ENCODE measurements around the gene MNT.

MNT gene

DNA sequence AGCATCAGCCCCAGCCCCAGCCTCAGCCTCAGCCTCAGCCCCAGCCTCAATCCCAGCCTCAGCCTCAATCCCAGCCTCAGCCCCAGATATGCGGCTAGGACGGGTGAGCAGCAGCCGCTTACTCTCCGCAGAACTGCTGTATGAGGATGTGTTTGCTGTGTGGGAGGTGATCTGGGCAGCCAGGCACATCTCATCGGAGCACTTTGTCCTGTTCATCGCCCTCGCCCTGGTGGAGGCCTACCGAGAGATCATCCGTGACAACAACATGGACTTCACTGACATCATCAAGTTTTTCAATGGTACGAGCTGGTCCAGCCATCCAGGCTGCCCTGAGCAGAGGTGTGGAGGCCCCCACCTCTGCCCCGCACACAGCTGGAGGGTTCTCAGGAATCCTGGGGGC, 22.0 kb downstream of the MNT start:
- DNase-seq = no peak

DNA sequence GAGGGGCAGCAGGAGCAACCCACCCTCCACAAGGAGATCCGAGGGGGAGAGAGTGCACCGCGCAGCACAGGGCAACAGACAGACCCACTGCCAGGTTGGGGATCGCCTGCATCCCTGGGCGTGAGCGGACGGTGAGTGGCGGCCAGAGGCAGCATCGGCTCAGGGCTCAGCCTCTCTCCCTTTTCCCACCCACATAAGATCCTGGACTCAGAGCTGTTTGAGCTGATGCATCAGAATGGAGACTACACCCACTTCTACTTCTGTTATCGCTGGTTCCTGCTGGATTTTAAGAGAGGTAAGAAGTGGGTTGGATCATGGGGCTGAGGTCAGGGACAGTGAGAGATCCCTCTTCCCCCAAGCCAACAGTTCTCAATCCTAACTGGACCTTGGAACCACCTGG, 23.2 kb downstream of the MNT start:
- DNase-seq = no peak

DNA sequence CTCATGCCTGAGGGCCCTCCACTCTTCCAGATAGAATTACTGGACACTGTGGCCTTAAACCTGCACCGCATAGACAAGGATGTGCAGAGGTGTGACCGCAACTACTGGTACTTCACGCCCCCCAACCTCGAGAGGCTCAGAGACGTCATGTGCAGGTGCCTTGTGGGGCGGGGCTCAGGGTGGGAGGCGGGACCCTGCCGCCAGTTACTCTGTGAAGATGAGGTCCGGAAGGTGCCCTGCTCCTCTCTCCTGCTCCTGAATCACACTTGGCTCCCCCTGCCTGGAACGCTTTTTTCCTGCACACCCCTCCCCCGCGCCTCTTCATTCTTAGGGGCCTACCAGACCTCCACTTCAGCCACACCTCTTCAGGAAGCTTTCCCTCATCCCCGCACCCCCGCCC, 24.8 kb downstream of the MNT start:
- no peak for DNase-seq

DNA sequence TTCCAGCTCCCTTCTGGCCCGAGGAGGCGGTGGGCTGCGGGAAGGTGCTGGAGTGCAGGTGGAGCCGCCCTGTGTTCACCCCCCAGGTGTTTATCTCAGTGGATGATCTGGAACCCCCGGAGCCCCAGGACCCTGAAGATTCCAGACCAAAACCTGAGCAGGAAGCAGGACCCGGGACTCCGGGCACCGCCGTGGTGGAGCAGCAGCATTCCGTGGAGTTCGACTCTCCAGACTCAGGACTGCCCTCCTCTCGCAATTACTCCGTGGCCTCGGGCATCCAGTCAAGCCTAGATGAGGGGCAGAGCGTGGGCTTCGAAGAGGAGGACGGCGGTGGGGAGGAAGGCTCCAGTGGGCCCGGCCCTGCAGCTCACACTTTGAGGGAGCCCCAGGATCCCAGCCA, 25.5 kb downstream of the MNT start:
- no peak for DNase-seq

DNA sequence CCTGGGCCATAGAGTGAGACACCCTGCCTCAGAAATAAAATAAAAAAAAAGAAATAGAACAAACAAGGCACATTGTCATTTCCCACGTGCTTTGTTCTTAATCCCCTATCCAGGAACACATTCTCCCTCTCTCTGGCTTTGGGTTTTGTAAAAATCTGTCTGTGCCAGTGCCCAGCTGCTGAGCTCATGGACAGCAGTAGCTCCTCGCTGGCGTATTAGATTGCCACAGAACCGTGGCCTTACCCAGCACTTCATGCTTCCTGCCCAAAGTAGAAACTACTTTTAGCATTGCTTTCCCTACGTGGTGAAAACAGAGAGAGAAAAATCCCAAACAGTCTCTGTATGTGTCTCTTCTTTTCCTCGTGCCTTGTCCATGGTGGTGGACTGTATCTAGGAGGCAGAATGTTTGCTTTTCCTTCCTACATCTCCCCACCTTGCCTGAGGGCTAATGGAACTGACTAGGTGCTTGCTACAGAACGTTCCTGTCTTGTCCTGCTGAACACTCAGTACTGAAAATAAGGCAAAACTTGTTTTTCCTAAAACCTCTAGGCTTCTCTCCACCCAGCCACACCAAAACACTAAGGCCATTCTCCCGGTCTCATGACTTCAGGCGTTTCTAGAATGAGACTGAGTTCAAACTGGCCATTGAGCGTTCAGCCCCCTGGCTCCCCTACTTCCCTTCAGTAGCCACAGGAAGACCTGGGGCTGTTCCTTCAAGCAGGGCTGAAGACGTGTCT, 26.1 kb downstream of the MNT start:
- DNase-seq = no peak

- DNase-seq = no peak
Measured at GRCh38 chr17:2373179-2373578, 27.7 kb downstream of the MNT start.

DNA sequence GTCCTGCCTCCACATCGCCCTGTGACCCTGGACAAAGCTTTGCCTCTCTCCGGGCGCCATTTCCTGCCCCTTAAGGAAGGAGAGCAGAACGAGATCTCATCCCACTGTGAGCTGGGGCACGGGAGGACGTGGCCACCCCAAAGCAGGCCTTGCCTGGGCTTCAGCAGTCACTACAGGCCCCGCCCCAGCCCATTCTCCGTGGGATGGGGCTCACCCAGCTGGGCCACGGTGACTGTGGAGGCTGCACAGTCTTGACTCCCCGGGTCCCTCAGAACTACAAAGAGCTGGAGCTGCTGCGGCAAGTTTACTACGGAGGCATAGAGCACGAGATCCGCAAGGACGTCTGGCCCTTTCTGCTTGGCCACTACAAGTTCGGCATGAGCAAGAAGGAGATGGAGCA, 28.2 kb downstream of the MNT start:
- DNase-seq = no peak

- DNase-seq = no peak
Measured at GRCh38 chr17:2372180-2372579, 28.7 kb downstream of the MNT start.

DNA sequence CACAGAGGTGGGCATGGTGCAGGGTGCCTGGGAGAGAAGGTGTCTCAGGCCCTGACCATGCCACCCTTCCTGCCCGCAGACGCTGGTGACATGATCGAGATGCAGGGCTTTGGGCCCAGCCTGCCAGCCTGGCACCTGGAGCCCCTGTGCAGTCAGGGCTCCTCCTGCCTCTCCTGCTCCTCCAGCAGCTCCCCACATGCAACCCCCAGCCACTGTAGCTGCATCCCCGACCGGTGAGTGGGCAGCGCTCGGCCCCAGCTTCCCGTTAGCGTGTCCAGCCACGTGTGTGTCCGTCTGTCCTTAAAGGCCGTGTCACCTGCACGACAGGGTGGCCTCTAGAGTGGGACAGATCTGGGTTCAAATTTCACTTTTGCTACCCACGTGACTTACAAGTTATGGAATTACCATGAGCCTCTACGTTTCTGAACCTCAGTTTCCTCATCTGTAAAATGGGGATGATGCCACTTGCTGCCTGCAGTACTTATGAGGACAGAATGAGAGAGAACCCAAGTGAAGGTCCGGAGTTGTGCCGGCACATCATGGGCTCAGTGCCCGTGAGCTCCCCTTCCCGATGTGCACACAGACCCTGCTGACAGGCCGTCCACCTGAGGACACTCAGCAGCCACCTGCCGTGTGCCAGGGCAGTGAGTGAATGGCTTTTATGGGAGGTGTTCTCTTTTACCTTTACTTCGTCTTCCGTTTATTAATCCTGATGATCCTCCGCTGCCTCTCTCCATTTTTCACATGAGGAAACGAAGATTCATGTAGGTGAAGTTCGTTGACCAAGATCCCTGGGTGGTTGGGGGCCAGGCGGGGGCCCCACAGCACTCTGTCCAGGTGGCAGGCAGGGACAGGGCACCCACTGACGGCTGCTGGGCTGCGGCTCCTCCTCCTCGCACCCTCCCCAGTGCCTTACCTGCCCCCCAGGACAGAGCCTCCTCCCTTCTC, 29.4 kb downstream of the MNT start:
- DNase-seq = no peak

DNA sequence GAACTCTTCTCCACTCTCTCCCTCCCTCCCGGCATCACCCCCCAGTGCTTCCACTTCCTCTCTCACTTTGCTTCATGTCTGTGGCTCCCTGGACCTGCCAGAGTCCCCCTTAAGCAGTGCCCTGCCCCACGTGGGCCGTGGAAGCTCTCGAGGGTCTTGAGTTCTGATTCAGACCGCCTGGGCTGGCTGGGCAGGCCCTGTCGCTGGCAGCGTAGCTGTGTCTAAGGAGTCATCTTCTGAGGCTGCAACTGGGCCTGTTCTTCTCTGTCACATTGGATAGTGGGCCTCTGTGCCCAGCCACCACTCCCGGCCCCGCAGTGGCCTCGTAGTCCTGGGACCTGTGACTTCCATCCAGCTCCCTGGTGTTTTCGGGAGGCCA, 30.7 kb downstream of the MNT start:
- no peak for DNase-seq

- no peak for DNase-seq
Measured at GRCh38 chr17:2369551-2370210, 31.2 kb downstream of the MNT start.

GRCh38 chr17:2369039-2369438, 31.8 kb downstream of the MNT start:
- no peak for DNase-seq

DNA sequence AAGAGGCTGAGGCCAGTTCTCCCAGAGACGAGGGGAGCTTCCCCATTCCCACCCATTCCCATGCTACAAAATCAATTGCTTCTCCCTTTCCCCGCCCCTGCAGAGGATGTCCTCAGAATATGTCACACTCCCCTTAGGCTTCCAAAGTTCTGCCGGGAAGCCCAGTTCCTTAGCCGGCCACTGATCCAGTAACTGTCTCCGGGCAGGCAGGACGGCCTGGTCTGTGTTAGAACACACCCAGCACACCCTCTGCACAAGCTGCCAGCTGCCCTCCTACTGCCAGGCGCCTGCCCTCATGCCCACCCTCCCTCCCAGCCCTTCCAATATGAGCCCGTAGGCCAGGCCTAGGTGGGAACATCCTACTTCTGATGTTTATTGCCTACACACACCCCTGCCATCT, 32.5 kb downstream of the MNT start:
- DNase-seq = no peak

GRCh38 chr17:2366747-2367494, 33.9 kb downstream of the MNT start:
- no peak for DNase-seq

GRCh38 chr17:2365132-2365531, 35.7 kb downstream of the MNT start:
- no peak for DNase-seq

DNA sequence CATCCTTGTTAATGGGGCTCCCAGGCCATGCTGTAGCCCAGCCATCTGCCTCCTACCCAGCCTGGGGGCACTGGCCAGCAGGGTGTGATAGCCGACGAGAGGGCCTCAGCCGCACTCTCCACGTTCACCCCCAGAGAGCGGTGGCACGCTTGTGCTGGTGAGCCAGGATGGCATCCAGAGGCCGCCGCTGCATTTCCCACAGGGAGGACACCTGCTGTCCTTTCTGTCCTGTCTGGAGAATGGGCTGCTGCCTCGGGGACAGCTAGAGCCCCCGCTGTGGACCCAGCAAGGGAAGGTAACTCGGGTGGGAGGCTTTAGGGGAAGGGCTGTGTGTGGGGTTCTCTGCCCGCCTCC, 36.1 kb downstream of the MNT start:
- DNase-seq = no peak

GRCh38 chr17:2363851-2364762, 36.8 kb downstream of the MNT start:
- DNase-seq = no peak

- no peak for DNase-seq
Measured at GRCh38 chr17:2363318-2363717, 37.5 kb downstream of the MNT start.

DNA sequence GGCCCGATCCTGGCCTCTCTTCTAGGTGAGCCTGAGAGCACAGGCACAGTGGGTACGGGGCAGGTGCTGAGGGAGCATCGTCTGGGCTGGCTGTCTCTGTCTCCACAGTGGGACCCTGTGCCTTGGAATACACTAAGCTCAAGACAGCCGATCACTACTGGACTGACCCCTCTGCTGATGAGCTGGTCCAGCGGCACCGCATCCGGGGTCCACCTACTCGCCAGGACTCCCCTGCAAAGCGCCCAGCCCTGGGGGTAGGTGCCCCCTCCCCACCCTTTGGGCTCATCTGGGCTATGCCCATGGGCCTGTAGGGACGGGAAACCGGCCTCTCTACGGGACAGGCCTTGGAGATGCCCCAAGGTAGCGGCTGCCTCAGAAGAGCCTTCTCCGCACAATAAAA, 38.0 kb downstream of the MNT start:
- no peak for DNase-seq

DNA sequence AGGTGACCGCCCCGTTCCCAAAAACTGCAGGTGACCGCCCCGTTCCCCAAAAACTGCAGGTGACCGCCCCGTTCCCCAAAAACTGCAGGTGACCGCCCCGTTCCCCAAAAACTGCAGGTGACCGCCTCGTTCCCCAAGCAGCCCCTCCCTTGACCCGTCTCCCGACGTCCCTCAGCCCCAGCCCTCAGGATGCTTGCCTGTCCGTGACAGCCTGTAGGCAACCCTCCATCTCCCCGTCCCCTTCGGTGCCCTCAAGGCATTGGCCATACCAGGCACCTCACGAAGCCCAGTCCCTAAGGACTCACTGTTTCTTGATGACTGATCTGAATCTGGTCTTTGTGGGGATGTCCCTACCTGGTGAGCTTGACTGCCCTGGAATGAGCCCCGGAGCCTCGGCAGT, 38.4 kb downstream of the MNT start:
- DNase-seq = no peak

- no peak for DNase-seq
Measured at GRCh38 chr17:2362016-2362415, 38.8 kb downstream of the MNT start.

All from fibroblast of skin of right quadriceps (primary cell).